Activated CD8-positive, alpha-beta T cell treated with anti-CD3 and anti-CD28 coated beads for 36 hours (primary cell): ENCODE data around the gene IL1R1. TPM values are rescaled to one million over a fixed set of nuclear protein-coding genes. Genes with fewer than 3 reads are reported as not detected.

Experiments used
- ATAC-seq: fragments of 200-7000 bp; cut with Tn5 transposase; one replicate; pipeline ENCODE4 v1.10.0; 2021; ENCODE audit warnings: mild to moderate bottlenecking, moderate library complexity
- CTCF ChIA-PET: fragments of 350-600 bp; sonication (Branson Sonifier 250); formaldehyde crosslinking; loops from one replicate; lab custom pipeline; 2021; ENCODE audit warnings: antibody characterized with exemption; lab: Charles Lee
- POLR2A ChIA-PET: fragments of 350-600 bp; sonication (Branson Sonifier 250); formaldehyde crosslinking; loops from one replicate; lab custom pipeline; 2021; ENCODE audit warnings: antibody characterized with exemption; lab: Charles Lee
- DNase-seq: peaks from one replicate; pipeline ENCODE4 v3.0.0-alpha.2; 2020
- H3K27ac Mint-ChIP-seq: one replicate; pipeline ENCODE4 v1.8.0; 2021; ENCODE audit warnings: mild to moderate bottlenecking, mixed read lengths
- H3K27me3 Mint-ChIP-seq: one replicate; pipeline ENCODE4 v1.8.0; 2021; ENCODE audit warnings: mixed read lengths
- H3K36me3 Mint-ChIP-seq: one replicate; pipeline ENCODE4 v1.8.0; 2021; ENCODE audit warnings: low read depth, mixed read lengths
- H3K4me1 Mint-ChIP-seq: one replicate; pipeline ENCODE4 v1.8.0; 2021; ENCODE audit warnings: low read depth, mixed read lengths
- H3K4me3 Mint-ChIP-seq: one replicate; pipeline ENCODE4 v1.8.0; 2021; ENCODE audit warnings: mild to moderate bottlenecking, moderate library complexity, mixed read lengths
- H3K9me3 Mint-ChIP-seq: one replicate; pipeline ENCODE4 v1.8.0; 2021; ENCODE audit warnings: mixed read lengths
- CTCF ChIP-seq: fragments of 200-600 bp; IDR thresholded peaks from one replicate; pipeline ENCODE4 v1.8.0; 2022; ENCODE audit warnings: antibody characterized with exemption, mild to moderate bottlenecking
- intact Hi-C: fragments of 100-400 bp; cut with micrococcal nuclease; formaldehyde crosslinking; loops from one replicate; pipeline ENCODE4 v1.10.0; 2022
- total RNA-seq, 2 experiments: library from RNA; stranded (reverse); gene quantifications; one replicate each; pipeline ENCODE4 v1.2.3, GENCODE V29; 2021

IL1R1 gene
- total RNA-seq, 2 experiments from 2014 or later = 0.63 to 0.68 TPM

- no peaks in the 10 kb centered on the region for H3K27me3 Mint-ChIP-seq
- no peak for TF ChIP-seq CTCF
- no peaks in the 10 kb centered on the region for H3K9me3 Mint-ChIP-seq
- ChIA-PET POLR2A (interaction anchor here (1.0 to 1.2 kb wide), 4 partner anchors 24 to 167 kb away, joined by 3 read pairs; partner anchors contain the start of gene IL1R1), CTCF (interaction anchor here (0.7 to 2.8 kb wide), 13 partner anchors 9 to 283 kb away, joined by 3 to 17 read pairs (median 3); partner anchors contain the start of gene IL1R1)
- intact Hi-C loops = no loop called here
- H3K36me3 Mint-ChIP-seq = no peaks in the 10 kb centered on the region
- H3K4me3 Mint-ChIP-seq = no peak overlapping the region
- ATAC-seq (no peak), DNase-seq (peak; percentile 14)
- H3K4me1 Mint-ChIP-seq = peaks cover 5% of the 10 kb centered on the region
- no peak overlapping the region for H3K27ac Mint-ChIP-seq
These were observed 23.8 kb downstream of the IL1R1 start for GRCh38 chr2:102166189-102166845.

GRCh38 chr2:102168026-102168771 is 25.7 kb downstream of the IL1R1 start:
- DNase-seq (no peak), ATAC-seq (no peak)
- no peaks in the 10 kb centered on the region for H3K27me3 Mint-ChIP-seq
- no peaks in the 10 kb centered on the region for H3K9me3 Mint-ChIP-seq
- no peak overlapping the region for H3K4me3 Mint-ChIP-seq
- intact Hi-C loops = no loop called here
- H3K27ac Mint-ChIP-seq = no peak overlapping the region
- H3K4me1 Mint-ChIP-seq = peaks cover 9% of the 10 kb centered on the region
- ChIA-PET POLR2A (no interaction called here), CTCF (interaction anchor here (1.0 kb wide), 1 partner anchor 118 kb away, joined by 3 read pairs; no protein-coding TSS in a partner anchor)
- H3K36me3 Mint-ChIP-seq = no peaks in the 10 kb centered on the region
- no peak for TF ChIP-seq CTCF

- ATAC-seq (no peak), DNase-seq (no peak)
- intact Hi-C loops = no loop called here
- Mint-ChIP-seq H3K36me3 (no peaks in the 10 kb centered on the region), H3K4me1 (peaks cover 3% of the 10 kb centered on the region), H3K27me3 (peaks cover 2% of the 10 kb centered on the region), H3K9me3 (no peaks in the 10 kb centered on the region), H3K4me3 (no peak overlapping the region), H3K27ac (no peak overlapping the region)
- ChIA-PET POLR2A (no interaction called here), CTCF (interaction anchor here (1.8 kb wide), 1 partner anchor 69 kb away, joined by 7 read pairs; no protein-coding TSS in a partner anchor)
- no peak for TF ChIP-seq CTCF
These were observed 29.4 kb downstream of the IL1R1 start for GRCh38 chr2:102171946-102172345.

- intact Hi-C loops = no loop called here
- Mint-ChIP-seq H3K4me3 (no peak overlapping the region), H3K9me3 (no peaks in the 10 kb centered on the region), H3K27me3 (peaks cover 2% of the 10 kb centered on the region), H3K27ac (no peak overlapping the region), H3K4me1 (peaks cover 3% of the 10 kb centered on the region), H3K36me3 (no peaks in the 10 kb centered on the region)
- TF ChIP-seq CTCF = no peak
- CTCF ChIA-PET = interaction anchor here (1.8 kb wide), 1 partner anchor 68 kb away, joined by 7 read pairs; no protein-coding TSS in a partner anchor
- POLR2A ChIA-PET = no interaction called here
- ATAC-seq (no peak), DNase-seq (no peak)
These were observed 30.2 kb downstream of the IL1R1 start for GRCh38 chr2:102172745-102173144.

GRCh38 chr2:102176172-102176571 is 33.6 kb downstream of the IL1R1 start:
- intact Hi-C loops = no loop called here
- ChIA-PET POLR2A (no interaction called here), CTCF (no interaction called here)
- Mint-ChIP-seq H3K36me3 (no peaks in the 10 kb centered on the region), H3K27me3 (peaks cover 6% of the 10 kb centered on the region), H3K9me3 (no peaks in the 10 kb centered on the region), H3K27ac (no peak overlapping the region), H3K4me1 (peaks cover 3% of the 10 kb centered on the region), H3K4me3 (no peak overlapping the region)
- ATAC-seq (no peak), DNase-seq (no peak)
- TF ChIP-seq CTCF = no peak
